Lower leg skin (tissue), 3 donors: Measurements from ENCODE around the gene ZNF524.

ENCODE experiments used
- POLR2A ChIP-seq, 2 donors: fragments of 450-650 bp; IDR thresholded peaks; one replicate each; pipeline ENCODE4 v1.6.1; 2016 to 2017; ENCODE audit warnings: antibody characterized with exemption in 2 of 2, mild to moderate bottlenecking in 1 of 2, moderate library complexity in 1 of 2
- TF ChIP-seq, protein P1 (sequence below), 3 donors: fragments of 450-650 bp; IDR thresholded peaks; one replicate each; pipeline ENCODE4 v1.5.1; 2016; ENCODE audit warnings: antibody characterized with exemption in 3 of 3, mild to moderate bottlenecking in 3 of 3, moderate library complexity in 2 of 3

- TF ChIP-seq, protein P1, sequence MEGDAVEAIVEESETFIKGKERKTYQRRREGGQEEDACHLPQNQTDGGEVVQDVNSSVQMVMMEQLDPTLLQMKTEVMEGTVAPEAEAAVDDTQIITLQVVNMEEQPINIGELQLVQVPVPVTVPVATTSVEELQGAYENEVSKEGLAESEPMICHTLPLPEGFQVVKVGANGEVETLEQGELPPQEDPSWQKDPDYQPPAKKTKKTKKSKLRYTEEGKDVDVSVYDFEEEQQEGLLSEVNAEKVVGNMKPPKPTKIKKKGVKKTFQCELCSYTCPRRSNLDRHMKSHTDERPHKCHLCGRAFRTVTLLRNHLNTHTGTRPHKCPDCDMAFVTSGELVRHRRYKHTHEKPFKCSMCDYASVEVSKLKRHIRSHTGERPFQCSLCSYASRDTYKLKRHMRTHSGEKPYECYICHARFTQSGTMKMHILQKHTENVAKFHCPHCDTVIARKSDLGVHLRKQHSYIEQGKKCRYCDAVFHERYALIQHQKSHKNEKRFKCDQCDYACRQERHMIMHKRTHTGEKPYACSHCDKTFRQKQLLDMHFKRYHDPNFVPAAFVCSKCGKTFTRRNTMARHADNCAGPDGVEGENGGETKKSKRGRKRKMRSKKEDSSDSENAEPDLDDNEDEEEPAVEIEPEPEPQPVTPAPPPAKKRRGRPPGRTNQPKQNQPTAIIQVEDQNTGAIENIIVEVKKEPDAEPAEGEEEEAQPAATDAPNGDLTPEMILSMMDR (IDR thresholded peaks at IDR 0.05): no peak
- TF ChIP-seq POLR2A (IDR thresholded peaks at IDR 0.05): no peak
These were observed 20.5 kb downstream of the ZNF524 start for GRCh38 chr19:55620410-55621204.
